ENCODE results near the gene PAX4.

- TF ChIP-seq CTCF (IDR thresholded peaks at IDR 0.05 in 4 of 5, conservative IDR thresholded peaks at IDR 0.05 in 1 of 5) = no peak
- no peak for TF ChIP-seq POLR2A (IDR thresholded peaks at IDR 0.05)
Observed at GRCh38 chr7:127666602-127667001, 48.7 kb upstream of the PAX4 start.

Data from gastrocnemius medialis (tissue), 4 donors.